GM12874 (cell line): ENCODE results near the gene STKLD1.

Source experiments
- CTCF ChIP-seq: IDR thresholded peaks from 2 replicates; pipeline ENCODE4 v1.5.1; 2011; ENCODE audit warnings: low read depth, mild to moderate bottlenecking, control low read depth, low read length, moderate library complexity; ENCODE audit not compliant: insufficient read depth

The STKLD1 gene

GRCh38 chr9:133384736-133385321 is 8.7 kb downstream of the STKLD1 start:
- TF ChIP-seq CTCF: no peak

DNA sequence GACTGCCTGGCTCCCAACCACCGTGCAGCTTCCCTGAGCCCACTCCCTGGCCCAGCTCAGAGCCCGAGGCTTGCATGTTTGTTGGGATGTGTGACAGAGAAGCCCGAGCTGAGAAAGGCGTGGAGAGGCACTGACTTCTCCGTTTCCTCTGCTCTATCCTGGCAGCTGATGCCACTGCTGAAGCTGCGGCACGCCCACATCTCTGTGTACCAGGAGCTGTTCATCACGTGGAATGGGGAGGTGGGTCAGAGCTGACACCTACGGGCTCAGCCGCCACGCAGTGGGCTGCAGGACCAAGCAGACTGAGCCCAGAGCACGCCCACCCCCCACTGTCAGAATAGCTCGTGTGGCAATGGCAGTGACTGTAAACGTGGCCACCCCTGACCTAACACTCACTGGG is 9.3 kb downstream of the STKLD1 start:
- no peak for TF ChIP-seq CTCF

DNA sequence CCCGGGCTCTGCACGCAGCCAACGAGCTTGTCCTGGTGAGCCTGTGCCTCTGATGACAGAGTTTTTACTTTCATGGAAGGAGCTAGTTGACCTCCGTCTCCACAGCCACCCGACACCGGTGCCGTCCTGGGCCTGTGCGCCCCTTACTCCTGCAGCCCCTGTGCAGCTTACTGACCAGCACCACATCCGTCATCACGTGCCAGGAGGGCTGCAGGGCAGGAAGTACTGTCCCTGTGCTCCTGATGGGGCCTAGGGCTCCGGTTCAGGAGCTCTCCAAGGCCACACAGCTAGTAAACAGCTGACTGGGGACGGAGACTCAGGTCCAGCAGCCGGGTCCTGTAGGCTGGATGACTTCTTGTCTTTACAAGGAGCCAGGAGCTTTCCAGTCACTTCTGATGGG is 10.2 kb downstream of the STKLD1 start:
- no peak for TF ChIP-seq CTCF

- TF ChIP-seq CTCF: no peak
Measured at GRCh38 chr9:133387680-133388079, 11.5 kb downstream of the STKLD1 start.

DNA sequence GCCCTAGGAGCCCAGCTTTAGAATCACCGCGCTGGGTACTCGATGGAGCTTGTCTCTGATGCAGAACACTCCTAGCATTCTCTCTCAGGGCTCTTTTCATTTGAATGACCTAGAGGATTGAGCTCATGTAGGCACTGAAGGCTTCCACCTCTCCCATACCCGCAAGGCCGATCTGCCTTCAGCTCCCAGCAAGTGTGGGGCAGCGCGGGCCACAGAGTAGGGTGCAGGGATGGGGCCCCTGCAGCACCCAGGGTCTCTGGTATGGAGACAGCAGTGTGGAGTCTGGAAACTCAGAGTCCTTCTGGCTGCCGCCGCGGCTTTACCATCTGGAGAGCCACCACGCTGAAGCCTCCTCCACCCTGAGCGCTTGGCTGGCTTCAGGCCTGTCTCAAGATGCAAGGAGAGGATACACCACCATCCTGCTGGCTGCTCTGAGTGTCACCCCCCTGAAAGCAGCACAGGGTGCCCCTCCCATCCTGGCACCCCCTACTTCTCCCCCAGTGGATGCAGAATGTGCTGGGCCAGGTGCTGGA is 12.9 kb downstream of the STKLD1 start:
- TF ChIP-seq CTCF: no peak

GRCh38 chr9:133389562-133389961 is 13.4 kb downstream of the STKLD1 start:
- TF ChIP-seq CTCF: no peak

DNA sequence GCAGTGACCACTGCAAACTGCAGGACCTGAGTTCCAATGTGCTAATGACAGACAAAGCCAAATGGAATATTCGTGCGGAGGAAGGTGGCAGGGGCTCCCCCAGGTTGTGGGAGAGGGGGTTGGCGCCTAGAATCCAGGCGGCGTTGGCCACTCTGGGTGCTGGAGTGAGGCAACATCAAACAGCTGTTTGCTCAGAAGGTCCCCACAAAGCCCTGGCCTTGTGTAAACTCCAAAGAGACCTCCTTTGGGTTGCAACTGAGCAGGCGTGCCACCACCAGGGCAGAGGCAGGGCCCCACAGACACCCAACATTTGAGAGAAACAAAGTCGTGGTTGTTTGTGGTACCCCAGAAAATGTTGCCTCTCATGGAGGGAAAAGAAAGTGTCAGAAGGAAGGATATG is 14.5 kb downstream of the STKLD1 start:
- no peak for TF ChIP-seq CTCF
